ENCODE measurements around the gene OTULIN.

DNA sequence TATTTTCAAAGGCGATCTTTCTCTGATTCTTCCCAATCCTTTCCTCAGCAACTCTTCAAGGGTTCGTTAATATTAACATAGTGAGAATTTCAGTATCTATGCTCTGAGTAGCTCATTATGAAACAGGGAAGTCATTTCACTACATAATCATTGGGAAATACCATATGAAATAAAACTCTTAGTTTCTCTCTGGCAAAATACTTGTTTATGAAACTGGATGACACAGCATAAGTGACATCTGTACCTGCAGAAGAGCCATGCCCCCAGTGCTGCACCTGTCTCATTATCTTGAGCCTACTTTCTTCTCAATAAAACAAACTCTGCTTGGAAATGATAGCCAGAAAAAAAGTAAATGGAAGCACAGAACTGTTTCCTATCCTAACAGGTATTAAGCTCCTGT is 33.8 kb upstream of the OTULIN start:
- TF ChIP-seq, protein P1, sequence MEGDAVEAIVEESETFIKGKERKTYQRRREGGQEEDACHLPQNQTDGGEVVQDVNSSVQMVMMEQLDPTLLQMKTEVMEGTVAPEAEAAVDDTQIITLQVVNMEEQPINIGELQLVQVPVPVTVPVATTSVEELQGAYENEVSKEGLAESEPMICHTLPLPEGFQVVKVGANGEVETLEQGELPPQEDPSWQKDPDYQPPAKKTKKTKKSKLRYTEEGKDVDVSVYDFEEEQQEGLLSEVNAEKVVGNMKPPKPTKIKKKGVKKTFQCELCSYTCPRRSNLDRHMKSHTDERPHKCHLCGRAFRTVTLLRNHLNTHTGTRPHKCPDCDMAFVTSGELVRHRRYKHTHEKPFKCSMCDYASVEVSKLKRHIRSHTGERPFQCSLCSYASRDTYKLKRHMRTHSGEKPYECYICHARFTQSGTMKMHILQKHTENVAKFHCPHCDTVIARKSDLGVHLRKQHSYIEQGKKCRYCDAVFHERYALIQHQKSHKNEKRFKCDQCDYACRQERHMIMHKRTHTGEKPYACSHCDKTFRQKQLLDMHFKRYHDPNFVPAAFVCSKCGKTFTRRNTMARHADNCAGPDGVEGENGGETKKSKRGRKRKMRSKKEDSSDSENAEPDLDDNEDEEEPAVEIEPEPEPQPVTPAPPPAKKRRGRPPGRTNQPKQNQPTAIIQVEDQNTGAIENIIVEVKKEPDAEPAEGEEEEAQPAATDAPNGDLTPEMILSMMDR (conservative IDR thresholded peaks at IDR 0.05; ENCODE audit: low read depth, low read length), result no peak
- TF ChIP-seq EZH2phosphoT487 (IDR thresholded peaks at IDR 0.05; ENCODE audit: borderline replicate concordance, low read length) (no peak), EZH2 (IDR thresholded peaks at IDR 0.05; ENCODE audit: low read length, unreplicated experiment) (no peak)
